Activated gamma-delta T cell treated with anti-CD3 and anti-CD28 coated beads, Interleukin-2, amount 50 U/mL, for 16 hours (primary cell): Measurements from ENCODE around the gene EEPD1.
"Not testable (repeated sequence)": the region's sequence is repeated elsewhere in the genome, so short reads cannot be mapped to it uniquely, and the experiment has no call there.

Source experiments
- DNase-seq: peaks from one replicate; pipeline ENCODE4 v3.0.0-alpha.2; 2020; ENCODE audit warnings: low read depth

Gene EEPD1

GRCh38 chr7:36128448-36129047 is 24.5 kb upstream of the EEPD1 start:
- DNase-seq, result no peak

- DNase-seq, result no peak
Observed at GRCh38 chr7:36129048-36129534, 24.0 kb upstream of the EEPD1 start.

GRCh38 chr7:36130236-36130945 is 22.7 kb upstream of the EEPD1 start:
- no peak for DNase-seq

- DNase-seq, result no peak
Observed at GRCh38 chr7:36131026-36131425, 22.0 kb upstream of the EEPD1 start.

GRCh38 chr7:36131499-36131898 is 21.6 kb upstream of the EEPD1 start:
- no peak for DNase-seq

GRCh38 chr7:36132012-36132411 is 21.0 kb upstream of the EEPD1 start:
- no peak for DNase-seq

- DNase-seq, result no peak
Observed at GRCh38 chr7:36135700-36136099, 17.4 kb upstream of the EEPD1 start.

GRCh38 chr7:36137258-36137657 is 15.8 kb upstream of the EEPD1 start:
- no peak for DNase-seq

- no peak for DNase-seq
Observed at GRCh38 chr7:36137754-36138153, 15.3 kb upstream of the EEPD1 start.

GRCh38 chr7:36138209-36138608 is 14.8 kb upstream of the EEPD1 start:
- DNase-seq, result no peak

GRCh38 chr7:36141351-36141750 is 11.7 kb upstream of the EEPD1 start:
- no peak for DNase-seq

GRCh38 chr7:36141850-36142249 is 11.2 kb upstream of the EEPD1 start:
- no peak for DNase-seq

GRCh38 chr7:36144189-36144588 is 8.9 kb upstream of the EEPD1 start:
- DNase-seq, result no peak

GRCh38 chr7:36145686-36146085 is 7.4 kb upstream of the EEPD1 start:
- DNase-seq, result no peak

- no peak for DNase-seq
Observed at GRCh38 chr7:36147361-36147760, 5.7 kb upstream of the EEPD1 start.

GRCh38 chr7:36148422-36149065 is 4.5 kb upstream of the EEPD1 start:
- DNase-seq, result no peak

GRCh38 chr7:36149240-36149639 is 3.8 kb upstream of the EEPD1 start:
- not testable (repeated sequence) for DNase-seq

- no peak for DNase-seq
Observed at GRCh38 chr7:36149694-36150452, 3.2 kb upstream of the EEPD1 start.

GRCh38 chr7:36151921-36152755 is 916 bp upstream of the EEPD1 start:
- DNase-seq, result no peak

- no peak for DNase-seq
Observed at GRCh38 chr7:36153571-36154097, 580 bp downstream of the EEPD1 start.
